Measurements from ENCODE around the gene SDK1. TPM values are rescaled to one million over a fixed set of nuclear protein-coding genes. Genes with fewer than 3 reads are reported as not detected.

SDK1 gene
- total RNA-seq, 1 experiment from 2014 or later, result 7.1 TPM

DNA sequence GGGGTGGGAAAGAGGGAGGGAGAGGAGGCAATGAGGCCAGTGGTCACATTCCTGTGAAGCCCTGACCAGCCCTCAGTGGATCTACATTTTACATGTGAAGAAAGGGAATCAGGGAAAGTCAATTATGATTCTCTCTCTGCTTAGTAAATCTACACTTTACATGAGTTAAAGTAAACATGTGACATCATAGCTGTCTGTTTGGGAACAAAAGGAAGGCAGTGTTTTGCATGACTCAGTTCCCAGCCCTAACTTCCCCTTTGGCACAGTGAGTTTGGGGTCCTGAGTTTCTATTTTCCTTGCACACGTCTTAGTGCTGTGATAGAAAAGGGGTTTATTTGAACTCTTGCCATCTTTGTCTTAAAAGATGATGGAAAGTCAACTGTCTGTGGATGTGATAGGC, 615.1 kb downstream of the SDK1 start:
- ChIA-PET CTCF (no interaction called here), POLR2A (no interaction called here)
- DNase-seq, result no peak
- H3K36me3 ChIP-seq (ENCODE audit: control insufficient read depth, insufficient read depth, low read length), result no peaks in the 10 kb centered on the region
- no peaks in the 10 kb centered on the region for H3K27me3 Mint-ChIP-seq (ENCODE audit: insufficient read depth, unreplicated experiment)
- no TSS peak for BruUV-seq (replicated peaks)
- TF ChIP-seq, protein P1, sequence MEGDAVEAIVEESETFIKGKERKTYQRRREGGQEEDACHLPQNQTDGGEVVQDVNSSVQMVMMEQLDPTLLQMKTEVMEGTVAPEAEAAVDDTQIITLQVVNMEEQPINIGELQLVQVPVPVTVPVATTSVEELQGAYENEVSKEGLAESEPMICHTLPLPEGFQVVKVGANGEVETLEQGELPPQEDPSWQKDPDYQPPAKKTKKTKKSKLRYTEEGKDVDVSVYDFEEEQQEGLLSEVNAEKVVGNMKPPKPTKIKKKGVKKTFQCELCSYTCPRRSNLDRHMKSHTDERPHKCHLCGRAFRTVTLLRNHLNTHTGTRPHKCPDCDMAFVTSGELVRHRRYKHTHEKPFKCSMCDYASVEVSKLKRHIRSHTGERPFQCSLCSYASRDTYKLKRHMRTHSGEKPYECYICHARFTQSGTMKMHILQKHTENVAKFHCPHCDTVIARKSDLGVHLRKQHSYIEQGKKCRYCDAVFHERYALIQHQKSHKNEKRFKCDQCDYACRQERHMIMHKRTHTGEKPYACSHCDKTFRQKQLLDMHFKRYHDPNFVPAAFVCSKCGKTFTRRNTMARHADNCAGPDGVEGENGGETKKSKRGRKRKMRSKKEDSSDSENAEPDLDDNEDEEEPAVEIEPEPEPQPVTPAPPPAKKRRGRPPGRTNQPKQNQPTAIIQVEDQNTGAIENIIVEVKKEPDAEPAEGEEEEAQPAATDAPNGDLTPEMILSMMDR (IDR thresholded peaks at IDR 0.05; ENCODE audit: insufficient read depth in 1 of 2, low read depth in 1 of 2, low read length in 1 of 2, severe bottlenecking in 1 of 2, unreplicated experiment in 1 of 2), result no peak
- no peak overlapping the region for H3K4me3 ChIP-seq (ENCODE audit: low read depth, low read length)
- peaks cover 6% of the 10 kb centered on the region for H3K9me3 Mint-ChIP-seq (ENCODE audit: unreplicated experiment)
- H3K4me3 Mint-ChIP-seq (ENCODE audit: unreplicated experiment), result no peak overlapping the region
- no peaks in the 10 kb centered on the region for H3K27me3 ChIP-seq (replicated peaks; ENCODE audit: control insufficient read depth, insufficient read depth, low read length)
- H3K36me3 Mint-ChIP-seq (ENCODE audit: insufficient read depth, unreplicated experiment), result peaks cover 6% of the 10 kb centered on the region
- no peak overlapping the region for H3K27ac Mint-ChIP-seq (ENCODE audit: unreplicated experiment)
- intact Hi-C loops (cut with micrococcal nuclease; ENCODE audit: unreplicated experiment), result no loop called here
- no peaks in the 10 kb centered on the region for H3K9me3 ChIP-seq
- no peaks in the 10 kb centered on the region for H3K4me1 ChIP-seq
- no peaks in the 10 kb centered on the region for H3K4me1 Mint-ChIP-seq (ENCODE audit: low read depth, unreplicated experiment)

DNA sequence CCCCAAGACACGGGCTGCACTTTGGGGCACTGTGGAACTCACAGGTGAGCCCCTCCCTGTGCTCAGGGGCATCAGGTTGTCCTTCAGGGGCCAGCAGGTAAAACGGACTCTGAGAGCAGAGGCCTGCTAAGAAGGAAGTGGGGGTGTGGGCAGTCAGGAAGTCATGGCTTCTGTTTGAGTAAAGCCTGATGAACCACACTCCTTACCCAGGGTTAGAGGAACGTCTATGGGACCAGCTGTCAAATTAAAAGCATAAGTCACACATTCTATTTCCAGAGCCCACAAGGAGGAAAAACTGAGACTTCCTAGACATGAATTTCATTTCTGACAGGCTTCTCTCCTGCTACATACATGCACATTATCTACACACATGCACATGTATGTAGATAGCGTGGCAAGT, 616.4 kb downstream of the SDK1 start:
- Mint-ChIP-seq H3K27me3 (ENCODE audit: insufficient read depth, unreplicated experiment) (no peaks in the 10 kb centered on the region), H3K27ac (ENCODE audit: unreplicated experiment) (no peak overlapping the region), H3K36me3 (ENCODE audit: insufficient read depth, unreplicated experiment) (no peaks in the 10 kb centered on the region), H3K9me3 (ENCODE audit: unreplicated experiment) (no peaks in the 10 kb centered on the region), H3K4me1 (ENCODE audit: low read depth, unreplicated experiment) (no peaks in the 10 kb centered on the region), H3K4me3 (ENCODE audit: unreplicated experiment) (no peak overlapping the region)
- H3K4me3 ChIP-seq (ENCODE audit: low read depth, low read length), result no peak overlapping the region
- DNase-seq, result no peak
- H3K9me3 ChIP-seq, result no peaks in the 10 kb centered on the region
- ChIA-PET POLR2A (no interaction called here), CTCF (no interaction called here)
- H3K4me1 ChIP-seq, result no peaks in the 10 kb centered on the region
- intact Hi-C loops (cut with micrococcal nuclease; ENCODE audit: unreplicated experiment), result no loop called here
- BruUV-seq (replicated peaks), result no TSS peak
- no peaks in the 10 kb centered on the region for H3K27me3 ChIP-seq (replicated peaks; ENCODE audit: control insufficient read depth, insufficient read depth, low read length)
- no peaks in the 10 kb centered on the region for H3K36me3 ChIP-seq (ENCODE audit: control insufficient read depth, insufficient read depth, low read length)
- TF ChIP-seq, protein P1 (IDR thresholded peaks at IDR 0.05; ENCODE audit: insufficient read depth in 1 of 2, low read depth in 1 of 2, low read length in 1 of 2, severe bottlenecking in 1 of 2, unreplicated experiment in 1 of 2), result no peak

DNA sequence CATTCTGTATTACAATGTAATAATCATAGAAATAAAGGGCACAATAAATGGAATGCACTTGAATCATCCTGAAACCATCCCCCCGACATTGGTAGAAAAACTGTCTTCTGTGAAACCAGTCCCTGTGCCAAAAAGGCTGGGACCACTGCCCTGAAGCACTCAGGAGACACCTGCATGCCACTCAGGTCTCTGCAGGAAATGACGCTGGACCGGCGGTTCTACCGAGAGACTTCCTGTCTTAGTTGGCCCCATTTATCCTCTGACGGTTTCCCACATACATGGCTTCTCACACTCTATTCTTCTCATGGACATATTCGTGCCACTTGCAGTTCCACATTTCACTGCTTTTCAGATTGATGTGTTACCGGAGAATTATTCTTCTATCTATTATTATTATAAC, 617.5 kb downstream of the SDK1 start:
- Histone ChIP-seq H3K9me3 (no peaks in the 10 kb centered on the region), H3K4me1 (no peaks in the 10 kb centered on the region), H3K4me3 (ENCODE audit: low read depth, low read length) (no peak overlapping the region), H3K27me3 (replicated peaks; ENCODE audit: control insufficient read depth, insufficient read depth, low read length) (no peaks in the 10 kb centered on the region), H3K36me3 (ENCODE audit: control insufficient read depth, insufficient read depth, low read length) (no peaks in the 10 kb centered on the region)
- no TSS peak for BruUV-seq (replicated peaks)
- H3K4me3 Mint-ChIP-seq (ENCODE audit: unreplicated experiment), result no peak overlapping the region
- ChIA-PET POLR2A (no interaction called here), CTCF (no interaction called here)
- no peaks in the 10 kb centered on the region for H3K27me3 Mint-ChIP-seq (ENCODE audit: insufficient read depth, unreplicated experiment)
- H3K36me3 Mint-ChIP-seq (ENCODE audit: insufficient read depth, unreplicated experiment), result no peaks in the 10 kb centered on the region
- H3K9me3 Mint-ChIP-seq (ENCODE audit: unreplicated experiment), result no peaks in the 10 kb centered on the region
- TF ChIP-seq, protein P1 (IDR thresholded peaks at IDR 0.05; ENCODE audit: insufficient read depth in 1 of 2, low read depth in 1 of 2, low read length in 1 of 2, severe bottlenecking in 1 of 2, unreplicated experiment in 1 of 2), result no peak
- intact Hi-C loops (cut with micrococcal nuclease; ENCODE audit: unreplicated experiment), result no loop called here
- H3K27ac Mint-ChIP-seq (ENCODE audit: unreplicated experiment), result no peak overlapping the region
- no peaks in the 10 kb centered on the region for H3K4me1 Mint-ChIP-seq (ENCODE audit: low read depth, unreplicated experiment)
- no peak for DNase-seq

All from Caco-2 (cell line).